Renal cortex interstitium (tissue), 11 donors: ENCODE results near the gene NDRG2. TPM values are rescaled to one million over a fixed set of nuclear protein-coding genes. Genes with fewer than 3 reads are reported as not detected.

Experiments used
- DNase-seq, 11 donors: peaks; one replicate each; pipeline ENCODE4 v3.0.0-alpha.2; 2013; ENCODE audit warnings: low read depth in 9 of 11, low spot score in 4 of 11; ENCODE audit errors: extremely low read depth in 1 of 11
- polyA plus RNA-seq, 3 donors: library from polyadenylated mRNA; unstranded; fragments of 120-200 nt; gene quantifications; one replicate each; pipeline ENCODE4 v1.2.1, GENCODE V29; 2013; ENCODE audit not compliant: insufficient read length in 3 of 3

NDRG2 gene
- polyA plus RNA-seq, 3 donors, result 140 to 183 (median 142) TPM

DNA sequence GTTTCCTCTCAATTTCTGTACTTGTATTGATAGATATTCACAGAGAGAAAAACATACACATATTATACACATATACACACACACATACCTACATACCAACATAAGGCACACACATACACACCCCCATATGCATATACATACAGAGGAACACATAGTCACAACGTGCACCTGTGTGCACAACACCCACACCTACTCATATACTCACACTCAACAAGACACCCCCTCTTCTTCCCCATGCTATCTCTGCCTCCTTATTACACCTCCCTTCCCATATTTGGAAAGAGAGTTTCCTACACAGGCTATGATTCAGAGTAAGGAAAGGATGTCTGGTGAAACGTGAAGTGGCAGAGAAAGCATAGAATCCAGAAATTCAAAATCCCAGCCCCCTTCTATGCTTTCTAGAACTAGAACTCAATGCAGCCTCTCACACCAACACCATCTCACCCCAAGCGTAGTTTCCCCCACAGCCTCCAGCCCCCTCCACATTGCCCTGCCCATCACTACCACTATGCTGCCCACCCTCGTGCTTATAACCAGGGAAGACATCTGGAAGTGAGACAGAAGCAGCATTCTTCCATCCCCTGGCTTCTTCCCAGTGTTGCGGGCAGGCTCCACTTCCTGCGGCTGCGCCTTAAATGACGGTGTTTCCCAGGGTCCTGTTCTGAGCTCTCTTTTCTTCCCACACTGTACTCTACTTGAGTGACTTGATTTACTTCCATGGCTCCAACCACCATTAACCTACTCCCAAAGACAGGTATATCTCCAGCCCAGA lies 35.2 kb upstream of the NDRG2 start:
- DNase-seq, result no peak

DNA sequence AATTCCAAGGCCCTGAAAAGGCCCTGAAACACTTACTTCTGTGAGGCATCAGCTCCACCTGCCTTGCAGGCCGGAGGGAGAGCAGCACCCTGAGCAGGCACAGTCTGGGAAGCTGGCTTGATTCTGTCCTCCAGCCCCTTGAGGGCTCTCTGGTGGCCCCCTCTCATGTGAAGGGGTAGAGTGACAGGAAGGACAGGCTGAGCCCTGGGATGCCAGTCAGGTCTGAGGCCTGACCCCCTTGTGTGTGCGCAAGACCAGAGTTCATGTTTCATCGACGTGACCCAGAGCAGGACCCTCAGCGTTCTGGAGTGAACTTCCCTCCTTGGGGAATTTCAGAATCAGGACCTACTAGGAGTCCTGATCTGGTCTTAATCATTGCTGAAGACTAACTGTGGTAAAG lies 34.0 kb upstream of the NDRG2 start:
- DNase-seq, result no peak

GRCh38 chr14:21057803-21058675 lies 33.2 kb upstream of the NDRG2 start, which contains the start of gene RNASE8:
Gene RNASE8 (plus strand): TSS chr14:21057822. CDS start chr14:21057893, 71 bp downstream.
- DNase-seq, result no peak

GRCh38 chr14:21056520-21057163 lies 31.8 kb upstream of the NDRG2 start:
- DNase-seq, result no peak

DNA sequence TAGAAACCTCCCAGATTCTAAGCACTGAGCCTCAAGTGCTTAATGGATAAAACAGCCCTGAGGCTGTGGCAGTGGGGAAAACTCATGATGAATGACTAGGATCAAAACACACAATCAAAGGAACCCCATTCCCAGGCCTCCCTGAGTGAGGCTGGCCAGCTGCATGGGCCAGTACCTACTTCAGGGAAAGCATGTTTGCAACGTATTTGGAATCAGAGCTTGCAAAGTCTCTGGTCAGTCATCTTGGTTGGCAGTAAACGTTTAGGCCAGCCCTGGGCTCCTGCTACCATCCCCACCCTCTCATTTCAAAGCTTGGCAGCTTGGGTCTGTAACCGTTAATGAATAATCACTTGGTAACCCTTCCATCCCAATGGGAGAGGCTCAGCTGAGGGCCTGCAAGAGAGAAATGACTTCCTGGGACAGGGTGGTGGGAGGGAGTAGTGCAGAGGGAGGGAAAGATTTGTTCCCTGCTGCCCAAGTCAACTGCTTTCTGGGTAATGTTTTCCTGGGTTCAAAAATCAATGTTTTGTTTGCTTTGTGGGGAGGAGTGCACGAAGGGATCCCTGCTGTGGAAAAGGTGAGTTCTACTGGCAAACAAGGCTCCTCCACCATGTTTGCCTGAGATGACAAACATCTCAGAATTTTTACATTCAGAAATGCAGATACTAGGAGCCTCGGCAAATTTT lies 30.7 kb upstream of the NDRG2 start:
- DNase-seq, result no peak

DNA sequence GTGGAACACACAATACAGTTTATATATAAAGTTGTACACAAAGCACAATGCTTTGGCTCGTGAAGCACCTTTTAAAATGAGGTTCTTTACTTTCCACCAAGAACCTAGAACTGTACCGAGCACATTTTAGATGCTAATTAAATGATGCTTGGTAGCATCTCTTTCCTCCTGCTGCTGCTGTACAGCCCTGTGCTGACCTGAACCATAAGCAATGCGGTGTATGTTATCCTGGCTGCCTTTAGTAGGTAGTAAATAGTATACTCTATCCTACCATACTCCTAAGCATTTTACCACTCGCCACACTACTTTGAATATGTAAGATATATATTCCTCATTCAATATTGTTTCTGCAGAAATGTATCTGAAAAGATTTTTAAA lies 29.9 kb upstream of the NDRG2 start:
- DNase-seq, result no peak

GRCh38 chr14:21054123-21054767 lies 29.4 kb upstream of the NDRG2 start:
- no peak for DNase-seq

GRCh38 chr14:21053184-21054122 lies 28.6 kb upstream of the NDRG2 start:
- DNase-seq, result no peak

- DNase-seq, result no peak
These were observed 25.7 kb upstream of the NDRG2 start for GRCh38 chr14:21050597-21050996.

GRCh38 chr14:21049271-21049673 lies 24.4 kb upstream of the NDRG2 start:
- DNase-seq, result no peak

GRCh38 chr14:21048638-21049037 lies 23.8 kb upstream of the NDRG2 start:
- DNase-seq, result no peak

- no peak for DNase-seq
These were observed 22.5 kb upstream of the NDRG2 start for GRCh38 chr14:21047378-21047781.

DNA sequence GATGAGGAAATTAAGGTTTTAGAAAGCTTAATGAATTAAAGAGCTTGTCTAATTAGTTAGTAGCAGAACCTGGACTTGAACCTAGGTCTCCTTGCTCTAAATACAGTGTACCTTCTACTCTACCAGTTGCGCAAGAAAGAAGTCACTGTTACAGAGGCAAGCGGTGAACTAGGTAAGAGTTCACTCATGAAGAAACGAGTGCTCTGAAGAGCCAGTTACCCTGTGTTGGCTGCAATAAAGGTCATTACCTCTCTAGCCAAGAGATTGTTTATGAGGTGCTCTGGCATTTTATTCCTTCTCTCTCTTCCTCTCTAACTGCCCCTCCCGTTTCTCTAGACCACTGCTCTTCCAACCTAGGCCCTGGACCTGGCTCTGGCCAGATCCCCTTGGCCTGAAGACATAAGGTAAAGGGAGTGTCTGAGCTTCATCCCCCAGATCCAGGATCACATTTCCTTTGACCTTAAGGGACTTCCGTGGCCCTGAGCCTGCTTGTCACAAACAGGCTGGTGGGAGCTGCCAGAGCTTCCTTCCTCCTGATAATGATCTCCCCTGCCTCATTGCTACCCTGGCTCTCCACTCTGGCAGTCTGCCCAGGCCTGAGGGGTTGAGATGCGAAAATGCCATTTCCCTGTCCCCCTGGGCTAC lies 19.2 kb upstream of the NDRG2 start:
- no peak for DNase-seq

GRCh38 chr14:21043387-21043973 lies 18.6 kb upstream of the NDRG2 start:
- no peak for DNase-seq

DNA sequence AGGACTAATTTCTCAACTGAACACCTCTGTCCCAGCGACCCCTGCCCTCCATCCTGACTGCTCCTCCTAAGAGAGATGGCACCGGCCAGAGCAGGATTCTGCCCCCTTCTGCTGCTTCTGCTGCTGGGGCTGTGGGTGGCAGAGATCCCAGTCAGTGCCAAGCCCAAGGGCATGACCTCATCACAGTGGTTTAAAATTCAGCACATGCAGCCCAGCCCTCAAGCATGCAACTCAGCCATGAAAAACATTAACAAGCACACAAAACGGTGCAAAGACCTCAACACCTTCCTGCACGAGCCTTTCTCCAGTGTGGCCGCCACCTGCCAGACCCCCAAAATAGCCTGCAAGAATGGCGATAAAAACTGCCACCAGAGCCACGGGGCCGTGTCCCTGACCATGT lies 18.1 kb upstream of the NDRG2 start:
- DNase-seq, result no peak

GRCh38 chr14:21041676-21042433 lies 17.0 kb upstream of the NDRG2 start, which contains the start of gene RNASE7:
Gene RNASE7 (plus strand): TSS chr14:21042362. CDS start chr14:21042993, 631 bp downstream.
- no peak for DNase-seq
